Esophagus squamous epithelium (tissue), 4 donors: ENCODE measurements around the gene IFI27L2.

ENCODE experiments used
- CTCF ChIP-seq, 6 experiments: fragments of 450-650 bp in 4 of 6; fragments of 200-600 bp in 2 of 6; sonication (generic) in 2 of 6; IDR thresholded peaks; one replicate each; pipeline ENCODE4 v1.5.1; 2016 to 2019; ENCODE audit warnings: antibody characterized with exemption in 6 of 6, mild to moderate bottlenecking in 4 of 6, moderate library complexity in 4 of 6
- POLR2A ChIP-seq, 4 donors: fragments of 450-650 bp; IDR thresholded peaks; one replicate each; pipeline ENCODE4 v1.6.1; 2017; ENCODE audit warnings: antibody characterized with exemption in 4 of 4, mild to moderate bottlenecking in 4 of 4, moderate library complexity in 3 of 4

DNA sequence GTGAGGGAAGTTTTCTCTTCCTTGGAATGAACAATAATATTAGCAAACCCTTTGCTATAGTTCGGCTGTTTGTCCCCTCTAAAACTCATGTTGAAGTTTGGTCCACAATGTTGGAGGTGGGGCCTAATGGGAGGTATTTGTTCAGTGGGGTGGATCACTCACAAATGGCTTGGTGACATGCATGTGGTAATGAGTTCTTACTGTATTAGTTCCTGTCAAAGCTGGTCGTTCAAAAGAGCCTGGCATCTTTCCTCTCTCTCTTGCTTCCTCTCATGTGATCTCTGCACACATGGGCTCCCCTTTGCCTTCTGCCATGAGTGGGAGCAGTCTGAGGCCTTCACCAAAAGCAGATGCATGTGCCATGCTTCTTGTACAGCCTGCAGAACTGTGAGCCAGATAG is 31.7 kb upstream of the IFI27L2 start:
- TF ChIP-seq POLR2A (IDR thresholded peaks at IDR 0.05) (no peak), CTCF (IDR thresholded peaks at IDR 0.05) (no peak)
